Adrenal gland (tissue), 5 donors: ENCODE measurements around the gene PRPH.

ENCODE experiments used
- POLR2A ChIP-seq, 2 donors: fragments of 450-650 bp; IDR thresholded peaks; one replicate each; pipeline ENCODE4 v1.6.1; 2017; ENCODE audit warnings: antibody characterized with exemption in 2 of 2, mild to moderate bottlenecking in 2 of 2, moderate library complexity in 1 of 2
- TF ChIP-seq, protein P1 (sequence below), 6 experiments: fragments of 450-650 bp in 4 of 6; fragments of 200-600 bp in 2 of 6; sonication (generic) in 1 of 6; IDR thresholded peaks; 1 replicate in 5 of 6; 2 replicates in 1 of 6; pipeline versions ENCODE4 v1.5.1 to v1.8.0; 2016 to 2021; ENCODE audit warnings: antibody characterized with exemption in 6 of 6, mild to moderate bottlenecking in 2 of 6, moderate library complexity in 1 of 6
- donor health status: DM: no; HTN: no; CAD: no.

DNA sequence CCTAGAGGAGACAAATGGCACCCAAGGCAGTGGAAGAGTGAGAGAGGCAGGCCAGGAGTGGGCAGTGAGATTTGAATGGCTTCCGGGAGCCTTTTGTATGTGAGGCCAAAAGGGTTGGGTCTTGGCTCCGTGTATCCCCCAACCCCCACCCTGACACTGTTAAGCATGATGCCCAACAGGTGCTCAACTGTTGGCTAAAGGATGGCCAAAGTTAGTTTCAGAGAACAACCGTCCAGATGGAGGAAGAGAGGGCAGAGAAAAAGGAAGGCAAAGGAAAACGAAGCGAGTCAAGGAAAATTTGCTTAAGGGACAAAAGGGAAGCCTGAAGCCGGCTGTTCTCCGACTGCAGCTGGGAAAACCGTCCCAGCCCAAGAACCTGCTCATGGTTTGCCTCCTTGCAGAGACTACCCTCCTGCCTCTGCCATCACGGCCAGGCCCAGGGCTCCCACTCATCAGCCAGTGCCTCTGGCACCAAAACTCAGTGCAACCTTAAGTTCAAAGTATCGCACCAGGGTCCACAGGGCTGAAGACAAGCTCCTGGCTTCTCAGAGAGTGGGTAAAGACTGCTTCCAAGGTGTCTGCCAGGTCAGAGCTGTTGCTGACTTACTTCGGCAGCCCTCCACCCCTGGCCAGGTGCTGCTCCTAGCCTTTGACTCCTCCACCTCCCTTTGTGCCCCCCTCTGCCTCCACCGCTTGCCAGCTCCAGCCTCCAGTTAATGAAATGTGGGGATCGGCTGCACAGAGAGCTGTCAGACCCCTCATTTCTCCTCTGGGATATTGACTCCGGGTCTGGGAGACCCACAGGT is 46.2 kb downstream of the PRPH start:
- TF ChIP-seq, protein P1, sequence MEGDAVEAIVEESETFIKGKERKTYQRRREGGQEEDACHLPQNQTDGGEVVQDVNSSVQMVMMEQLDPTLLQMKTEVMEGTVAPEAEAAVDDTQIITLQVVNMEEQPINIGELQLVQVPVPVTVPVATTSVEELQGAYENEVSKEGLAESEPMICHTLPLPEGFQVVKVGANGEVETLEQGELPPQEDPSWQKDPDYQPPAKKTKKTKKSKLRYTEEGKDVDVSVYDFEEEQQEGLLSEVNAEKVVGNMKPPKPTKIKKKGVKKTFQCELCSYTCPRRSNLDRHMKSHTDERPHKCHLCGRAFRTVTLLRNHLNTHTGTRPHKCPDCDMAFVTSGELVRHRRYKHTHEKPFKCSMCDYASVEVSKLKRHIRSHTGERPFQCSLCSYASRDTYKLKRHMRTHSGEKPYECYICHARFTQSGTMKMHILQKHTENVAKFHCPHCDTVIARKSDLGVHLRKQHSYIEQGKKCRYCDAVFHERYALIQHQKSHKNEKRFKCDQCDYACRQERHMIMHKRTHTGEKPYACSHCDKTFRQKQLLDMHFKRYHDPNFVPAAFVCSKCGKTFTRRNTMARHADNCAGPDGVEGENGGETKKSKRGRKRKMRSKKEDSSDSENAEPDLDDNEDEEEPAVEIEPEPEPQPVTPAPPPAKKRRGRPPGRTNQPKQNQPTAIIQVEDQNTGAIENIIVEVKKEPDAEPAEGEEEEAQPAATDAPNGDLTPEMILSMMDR (IDR thresholded peaks at IDR 0.05), result no peak
- TF ChIP-seq POLR2A (IDR thresholded peaks at IDR 0.05), result no peak
